NCI-H2107 (cell line): ENCODE data around the gene C18orf32.
A peak's percentile ranks its signal among the peaks of the same experiment; 100 is the strongest.
"Not testable (repeated sequence)": the region's sequence is repeated elsewhere in the genome, so short reads cannot be mapped to it uniquely, and the experiment has no call there.

Source experiments
- DNase-seq: peaks from one replicate; lab custom pipeline; 2025; lab: John Stamatoyannopoulos, UW

Gene C18orf32

DNA sequence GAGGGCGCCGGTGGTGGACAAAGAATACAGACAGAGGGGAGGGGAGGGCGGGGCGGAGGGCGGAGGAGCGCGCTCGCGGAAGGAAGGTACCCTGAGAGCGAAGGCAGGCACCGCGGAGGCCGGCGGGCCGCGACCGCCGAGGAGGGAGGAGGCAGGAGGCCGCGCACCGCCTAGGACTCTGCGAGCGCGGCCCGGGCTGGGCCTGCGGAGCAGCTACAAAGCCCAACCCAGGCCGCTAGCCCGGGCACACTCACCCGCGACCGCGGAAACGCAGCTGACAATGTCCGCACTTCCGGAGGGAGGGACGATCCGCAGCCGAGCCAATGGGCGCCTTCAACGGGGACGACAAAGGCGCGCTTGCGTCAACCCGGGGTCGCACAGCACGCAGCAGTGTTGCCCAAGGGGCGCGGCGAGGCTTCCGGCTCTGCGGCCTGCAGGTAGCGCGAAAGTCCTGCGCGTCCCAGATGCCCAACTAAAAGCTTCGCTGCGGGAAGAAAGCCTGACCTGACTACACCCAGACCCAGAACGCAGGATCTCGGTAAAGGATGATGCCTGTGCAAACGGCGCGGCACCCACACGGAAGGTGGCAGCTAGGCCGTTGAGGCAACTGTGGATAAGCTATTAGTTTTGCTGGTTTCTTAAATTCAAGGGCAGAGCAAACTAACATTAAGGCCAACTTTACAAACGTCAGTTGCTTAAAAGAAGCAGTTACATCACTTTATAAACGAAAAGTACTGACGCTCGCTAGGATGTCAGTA lies at the start of gene C18orf32:
Gene C18orf32, minus strand, starts transcription at position 282 of the 758 bp plus-strand sequence. CDS start 3,486 bp downstream, outside the sequence.
- DNase-seq = peak; percentile 96

DNA sequence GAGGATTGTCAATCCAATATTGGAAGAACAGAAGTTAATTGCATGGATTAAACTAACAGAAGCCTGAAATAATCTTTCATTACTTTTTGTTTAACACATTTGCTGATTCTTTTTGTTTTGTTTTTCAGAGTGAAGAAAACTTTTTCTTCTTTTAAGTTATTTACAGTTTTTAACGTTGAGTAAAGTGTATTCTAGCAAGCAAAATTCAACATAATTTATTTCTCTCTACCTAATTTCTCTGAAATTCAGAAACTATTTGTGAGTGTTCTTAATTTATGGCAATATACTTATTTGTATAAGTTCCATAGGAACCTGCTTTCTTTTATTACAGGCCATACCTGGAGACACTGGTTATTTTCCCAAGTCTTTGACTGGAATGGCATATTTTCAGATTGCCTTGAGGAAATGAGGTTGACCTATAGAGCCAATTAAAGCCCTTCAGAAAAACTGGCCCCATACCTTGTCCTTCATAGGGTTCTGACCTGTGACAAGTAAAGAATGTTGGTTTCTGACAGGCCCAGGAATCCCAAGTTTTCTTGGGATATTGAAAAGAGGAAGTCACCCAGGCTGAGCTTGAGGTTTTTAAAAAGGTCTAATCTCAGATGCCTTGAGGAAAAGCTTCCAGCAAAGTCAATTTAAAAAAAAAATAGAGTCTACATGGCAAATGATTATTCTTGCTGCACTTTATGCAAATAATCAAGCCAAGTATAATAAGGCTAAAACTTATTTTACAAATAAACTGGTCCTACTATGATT lies 48.0 kb upstream of the C18orf32 start:
- DNase-seq = no peak

DNA sequence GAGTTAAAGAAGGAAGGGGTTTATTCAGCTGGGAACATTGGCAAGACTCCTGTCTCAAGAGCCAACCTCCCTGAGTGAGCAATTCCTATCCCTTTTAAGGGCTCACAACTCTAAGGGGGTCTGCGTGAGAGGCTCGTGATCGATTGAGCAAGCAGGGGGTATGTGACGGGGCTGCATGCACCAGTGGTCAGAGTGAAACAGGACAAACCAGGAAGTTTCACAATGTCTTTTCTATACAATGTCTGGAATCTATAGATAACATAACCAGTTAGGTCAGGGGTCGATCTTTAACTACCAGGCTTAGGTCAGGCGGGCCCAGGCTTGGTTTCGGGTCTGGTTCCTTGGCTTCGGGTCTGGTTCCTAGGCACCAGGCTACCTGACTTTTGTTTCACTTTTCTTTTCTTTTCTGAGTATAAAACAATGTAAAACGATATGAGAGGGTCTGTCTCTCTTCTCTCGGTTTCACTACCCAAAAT lies 44.7 kb upstream of the C18orf32 start:
- no peak for DNase-seq

GRCh38 chr18:49529596-49529995 lies 42.6 kb upstream of the C18orf32 start:
- no peak for DNase-seq

- no peak for DNase-seq
These were observed 40.7 kb upstream of the C18orf32 start for GRCh38 chr18:49527631-49528327.

DNA sequence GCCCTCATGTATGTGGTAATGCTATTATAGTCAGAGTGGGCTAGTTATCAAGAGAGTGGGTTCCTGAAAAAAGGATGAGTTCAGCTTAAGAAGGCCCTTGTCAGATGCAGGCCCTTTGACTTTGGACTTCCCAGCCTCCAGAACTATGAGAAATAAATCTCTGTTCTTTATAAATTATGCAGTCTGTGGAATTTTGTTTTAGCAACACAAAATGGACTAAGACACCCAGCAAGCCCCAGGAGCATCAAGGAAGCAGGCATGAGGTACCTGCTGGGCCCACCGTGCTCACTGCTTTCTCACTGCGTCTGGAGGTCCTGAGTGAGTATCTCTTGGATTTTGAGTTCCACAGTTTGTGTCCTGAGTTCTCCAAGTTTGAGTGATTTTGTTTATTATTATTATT lies 38.9 kb upstream of the C18orf32 start:
- no peak for DNase-seq

- no peak for DNase-seq
These were observed 37.9 kb upstream of the C18orf32 start for GRCh38 chr18:49524951-49525350.

DNA sequence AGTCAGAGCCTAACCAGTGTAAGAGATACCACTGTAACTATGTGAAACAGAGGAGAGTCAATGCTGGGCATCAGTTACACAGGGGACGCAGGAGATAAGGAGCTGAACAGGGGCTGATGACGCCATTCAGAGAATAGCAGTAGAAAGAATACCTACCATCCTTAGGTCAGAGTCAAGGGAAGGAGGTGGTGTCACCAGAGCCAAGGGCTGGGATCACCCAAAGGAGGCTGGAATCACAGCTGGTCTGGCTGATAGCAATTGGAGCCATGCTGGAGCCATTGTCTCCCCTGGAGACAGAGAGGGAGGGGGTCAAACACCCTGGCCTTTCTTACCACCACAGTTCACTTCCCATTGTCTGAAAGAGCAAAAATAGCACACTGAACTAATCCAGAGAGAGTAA lies 37.3 kb upstream of the C18orf32 start:
- no peak for DNase-seq

- DNase-seq = not testable (repeated sequence)
These were observed 36.6 kb upstream of the C18orf32 start for GRCh38 chr18:49523580-49524093.

DNA sequence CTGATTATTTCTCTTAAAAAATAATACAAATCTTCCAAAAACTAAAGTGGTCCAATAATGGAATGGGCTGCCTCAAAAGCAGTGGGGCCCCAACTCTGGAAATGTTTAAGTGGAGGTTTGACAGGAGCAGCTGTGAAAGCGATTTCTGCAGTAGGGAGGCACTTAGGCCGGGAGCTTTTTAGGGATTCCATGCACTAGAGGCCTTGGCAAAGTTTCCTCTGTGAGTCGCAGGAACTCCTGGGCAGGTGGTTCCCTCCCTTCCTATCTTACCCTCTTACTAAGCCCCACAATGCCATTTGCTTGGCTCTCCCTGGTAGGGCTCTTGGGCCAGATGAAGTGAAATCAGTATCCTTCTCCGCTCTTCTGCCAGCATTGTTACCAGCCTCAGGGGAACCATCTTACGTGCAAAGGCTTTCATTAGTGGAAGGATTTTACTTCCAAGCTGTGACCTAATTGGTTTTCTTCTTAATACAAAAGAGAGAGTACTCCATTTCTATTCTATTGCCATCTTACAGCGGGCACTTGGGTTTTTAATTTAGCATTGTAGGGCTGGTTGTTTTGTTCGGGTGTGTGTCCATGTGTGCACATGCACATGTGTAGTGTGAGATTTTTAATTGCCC lies 34.3 kb upstream of the C18orf32 start:
- peak; percentile 88 for DNase-seq

DNA sequence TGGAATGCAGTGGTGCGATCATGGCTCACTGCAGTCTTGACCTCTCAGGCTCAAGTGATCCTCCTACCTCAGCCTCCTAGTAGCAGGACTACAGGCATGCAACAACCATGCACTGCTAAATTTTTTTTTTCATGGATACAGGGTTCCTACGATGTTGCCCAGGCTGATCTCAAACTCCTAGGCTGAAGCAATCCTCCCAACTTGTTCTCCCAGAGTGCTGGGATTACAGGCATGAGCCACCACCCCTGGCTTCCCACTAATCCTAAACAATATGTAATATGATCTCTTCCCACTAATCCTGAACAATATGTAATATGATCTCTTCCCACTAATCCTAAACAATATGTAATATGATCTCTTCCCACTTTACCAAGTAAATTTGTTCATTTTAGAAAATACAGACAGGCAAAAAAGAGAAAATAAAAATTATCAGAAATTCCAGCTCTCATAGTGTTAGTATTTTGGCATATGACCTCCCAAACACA lies 33.7 kb upstream of the C18orf32 start:
- peak; percentile 14 for DNase-seq

- no peak for DNase-seq
These were observed 32.3 kb upstream of the C18orf32 start for GRCh38 chr18:49519101-49519971.

DNA sequence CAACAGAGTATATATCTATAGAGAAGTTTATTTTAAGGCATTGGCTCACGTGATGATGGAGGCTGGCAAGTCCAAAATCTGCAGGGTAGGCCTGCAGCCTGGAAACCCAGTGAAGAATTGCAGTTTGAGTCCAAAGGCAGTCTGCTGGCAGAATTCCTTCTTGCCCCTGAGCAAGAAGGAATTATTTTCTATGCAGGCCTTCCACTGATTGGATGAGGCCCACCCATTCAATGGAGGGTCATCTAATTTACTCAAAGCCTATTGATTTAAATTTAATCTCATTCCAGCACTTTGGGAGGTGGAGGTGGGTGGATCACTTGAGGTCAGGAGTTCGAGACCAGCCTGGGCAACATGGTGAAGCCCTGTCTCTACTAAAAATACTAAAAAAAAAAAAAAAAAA lies 30.4 kb upstream of the C18orf32 start:
- DNase-seq = no peak

DNA sequence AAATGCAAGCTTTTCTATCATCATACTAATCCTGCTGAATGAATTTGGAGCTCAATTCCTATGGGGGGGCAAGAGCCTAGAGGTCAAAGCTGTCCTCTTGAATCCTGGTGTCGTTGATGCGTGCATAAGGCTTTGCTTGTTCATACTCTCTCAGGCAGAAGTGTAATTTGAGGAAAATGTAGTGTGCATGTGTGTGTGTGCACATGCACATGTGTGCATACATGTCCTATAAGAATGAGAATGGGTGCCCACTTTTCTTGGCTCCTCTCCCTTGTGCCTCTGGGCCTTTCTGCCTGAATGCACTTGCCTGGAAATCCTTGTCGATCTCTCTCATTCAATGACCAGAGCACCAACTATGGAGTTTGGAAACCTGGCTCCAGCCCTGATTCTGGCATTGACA lies 28.5 kb upstream of the C18orf32 start:
- no peak for DNase-seq

- not testable (repeated sequence) for DNase-seq
These were observed 28.0 kb upstream of the C18orf32 start for GRCh38 chr18:49515003-49515402.

GRCh38 chr18:49514577-49514976 lies 27.5 kb upstream of the C18orf32 start:
- DNase-seq = no peak

- DNase-seq = not testable (repeated sequence)
These were observed 25.8 kb upstream of the C18orf32 start for GRCh38 chr18:49512876-49513275.

DNA sequence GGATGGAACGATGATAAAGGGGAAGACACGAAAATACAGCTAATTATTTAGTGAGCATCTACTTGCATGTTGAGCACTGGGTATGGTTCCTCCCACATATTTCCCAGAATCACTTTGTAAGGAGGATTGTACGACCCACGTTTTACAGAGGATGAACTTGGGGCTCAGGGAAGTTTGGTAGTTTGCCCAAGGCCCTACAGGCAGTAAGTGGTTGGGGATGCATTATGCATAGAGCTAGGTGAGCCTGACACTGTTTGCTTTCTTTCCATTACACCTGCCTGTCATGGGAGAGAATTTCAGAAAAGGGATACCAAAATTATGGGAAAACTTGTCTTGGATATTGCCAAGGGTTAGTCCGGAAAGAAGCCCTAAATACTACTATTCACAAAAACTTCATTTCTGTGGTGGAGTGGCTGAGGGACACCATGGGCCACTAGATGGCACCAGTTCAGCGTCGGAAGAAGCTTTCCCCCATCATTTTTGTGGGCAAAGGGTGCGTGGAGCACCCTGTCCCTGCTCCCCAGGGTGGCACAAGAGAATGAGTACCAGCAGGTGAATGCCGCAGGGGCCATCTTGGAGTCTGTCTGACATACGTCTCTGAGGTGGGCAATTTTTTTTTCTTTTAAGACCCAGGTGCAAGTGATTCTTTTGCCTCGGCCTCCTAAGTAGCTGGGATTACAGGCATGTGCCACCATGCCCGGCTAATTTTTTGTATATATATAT lies 23.5 kb upstream of the C18orf32 start:
- peak; percentile 79 for DNase-seq

GRCh38 chr18:49506438-49506837 lies 19.4 kb upstream of the C18orf32 start:
- DNase-seq = not testable (repeated sequence)

DNA sequence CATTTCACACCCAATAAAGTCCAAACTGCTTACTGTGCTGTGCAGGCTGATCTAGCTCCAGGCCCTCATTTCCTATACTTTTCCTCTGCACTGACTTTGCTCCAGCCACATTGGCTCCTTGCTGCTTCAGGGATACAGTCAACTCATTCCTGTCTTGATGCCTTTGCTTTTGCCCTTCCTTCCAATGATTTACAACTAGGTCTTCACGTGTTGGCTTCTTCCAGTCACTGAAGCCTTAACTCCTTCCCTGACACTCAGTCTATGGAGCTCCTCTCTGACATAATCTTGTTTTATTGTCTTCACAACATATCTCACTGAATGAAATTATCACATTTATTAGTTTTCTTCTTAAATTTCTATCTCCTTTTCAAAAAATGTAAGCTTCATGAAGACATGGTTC lies 16.9 kb upstream of the C18orf32 start:
- DNase-seq = no peak
